Measurements from ENCODE around the gene CD58. TPM values are rescaled to one million over a fixed set of nuclear protein-coding genes. Genes with fewer than 3 reads are reported as not detected.
"Not testable (repeated sequence)": the region's sequence is repeated elsewhere in the genome, so short reads cannot be mapped to it uniquely, and the experiment has no call there.

The CD58 gene
- total RNA-seq, 1 donor from 2014 or later: 17.2 TPM

GRCh38 chr1:116593977-116594376 lies 23.2 kb upstream of the CD58 start:
- not testable (repeated sequence) for DNase-seq (ENCODE audit: extremely low read depth, low read depth, low spot score)

DNA sequence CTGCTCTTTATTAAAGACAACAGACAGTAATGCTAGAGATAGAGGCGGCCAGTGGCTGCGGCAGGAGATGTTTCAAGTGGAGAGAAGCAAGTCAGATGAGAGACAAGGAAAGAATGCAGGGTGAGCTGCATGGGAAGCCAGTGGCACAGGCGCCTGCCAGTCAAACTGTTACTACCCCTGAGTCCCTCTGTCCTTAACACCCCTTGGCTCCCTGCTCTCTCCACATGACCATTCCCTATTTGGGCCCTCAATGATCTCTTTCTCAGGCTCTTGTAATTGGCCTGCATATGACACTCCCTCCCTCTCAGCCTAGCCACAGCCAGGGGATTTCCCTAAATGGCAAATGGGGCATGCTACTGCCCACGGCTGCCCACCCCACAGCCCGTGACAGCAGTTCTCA lies 22.6 kb upstream of the CD58 start:
- DNase-seq (ENCODE audit: extremely low read depth, low read depth, low spot score): not testable (repeated sequence)

DNA sequence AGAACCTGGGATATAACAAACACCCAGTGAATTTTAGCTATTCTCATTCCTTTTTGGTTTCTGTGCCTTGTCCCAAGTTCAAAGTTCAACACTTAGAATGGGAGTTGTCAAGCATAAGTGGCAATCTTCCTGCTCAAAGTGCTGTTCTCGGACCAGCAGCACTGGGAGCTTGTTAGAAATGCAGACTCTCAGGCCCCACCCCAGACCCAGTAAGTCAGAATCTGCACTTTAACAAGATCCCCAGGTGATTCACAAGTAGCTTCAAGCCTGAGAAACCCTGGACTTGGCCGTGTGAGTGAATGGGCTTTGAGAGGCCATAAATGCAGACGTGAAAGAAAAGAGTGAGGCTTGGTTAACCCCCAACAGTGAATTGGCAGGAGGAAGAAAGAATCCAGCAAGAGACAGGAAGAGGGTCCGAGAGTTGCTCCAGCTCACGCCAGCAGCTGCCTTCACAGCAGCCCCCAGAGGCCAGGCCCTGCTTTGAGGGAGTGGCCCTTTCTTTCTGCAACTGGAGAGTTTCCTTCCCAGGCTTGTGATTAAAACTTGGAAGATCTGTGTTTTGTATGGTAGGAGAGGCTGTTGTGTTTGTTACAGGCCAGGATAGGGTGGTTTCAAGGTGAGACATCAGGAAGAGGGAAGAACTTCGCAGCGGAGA lies 21.3 kb upstream of the CD58 start:
- DNase-seq (ENCODE audit: extremely low read depth, low read depth, low spot score): not testable (repeated sequence)

DNA sequence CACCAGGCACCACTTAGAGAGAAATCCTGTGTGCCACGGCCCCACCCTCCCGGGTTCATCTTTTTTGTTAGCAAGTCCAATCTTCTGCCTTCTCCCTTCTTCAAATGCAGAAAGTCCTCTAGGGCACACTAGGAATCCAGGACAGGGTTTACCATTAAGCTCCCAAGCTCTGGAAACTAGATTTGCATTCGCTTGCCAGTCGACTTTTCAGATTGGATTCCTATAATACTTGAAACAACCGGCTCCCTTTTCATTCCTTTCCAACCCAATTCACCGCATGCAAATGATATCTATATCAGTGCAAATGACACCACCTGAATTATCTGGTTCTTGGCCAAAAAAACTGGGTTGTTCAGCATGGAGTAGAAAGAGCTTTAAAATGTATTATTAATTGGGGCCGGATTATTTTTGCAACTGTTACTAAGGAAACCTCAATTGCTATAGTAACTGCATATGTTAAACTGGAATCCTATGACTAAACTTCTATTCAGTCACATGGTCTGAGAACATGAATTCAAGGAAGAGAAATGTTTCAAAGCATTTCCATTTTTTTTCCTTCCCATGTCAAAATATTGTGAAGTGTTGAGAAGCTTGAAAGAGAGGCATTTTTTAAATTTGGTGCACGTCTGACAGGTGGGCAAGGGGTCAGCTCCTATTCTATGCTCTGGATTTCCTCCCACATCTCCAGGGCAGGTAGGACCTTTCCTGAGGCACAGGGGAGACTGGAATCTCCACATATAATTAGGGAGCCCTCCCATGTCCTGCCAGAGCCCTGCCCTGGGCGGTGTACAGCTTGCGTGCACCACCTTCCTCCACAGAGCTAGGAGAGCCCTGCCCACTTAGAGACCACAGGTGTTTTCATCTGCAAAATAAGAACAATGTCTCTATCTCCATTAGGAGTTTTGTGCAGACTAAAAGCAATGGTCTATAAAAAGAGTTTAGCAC lies 20.5 kb upstream of the CD58 start:
- not testable (repeated sequence) for DNase-seq (ENCODE audit: extremely low read depth, low read depth, low spot score)

DNA sequence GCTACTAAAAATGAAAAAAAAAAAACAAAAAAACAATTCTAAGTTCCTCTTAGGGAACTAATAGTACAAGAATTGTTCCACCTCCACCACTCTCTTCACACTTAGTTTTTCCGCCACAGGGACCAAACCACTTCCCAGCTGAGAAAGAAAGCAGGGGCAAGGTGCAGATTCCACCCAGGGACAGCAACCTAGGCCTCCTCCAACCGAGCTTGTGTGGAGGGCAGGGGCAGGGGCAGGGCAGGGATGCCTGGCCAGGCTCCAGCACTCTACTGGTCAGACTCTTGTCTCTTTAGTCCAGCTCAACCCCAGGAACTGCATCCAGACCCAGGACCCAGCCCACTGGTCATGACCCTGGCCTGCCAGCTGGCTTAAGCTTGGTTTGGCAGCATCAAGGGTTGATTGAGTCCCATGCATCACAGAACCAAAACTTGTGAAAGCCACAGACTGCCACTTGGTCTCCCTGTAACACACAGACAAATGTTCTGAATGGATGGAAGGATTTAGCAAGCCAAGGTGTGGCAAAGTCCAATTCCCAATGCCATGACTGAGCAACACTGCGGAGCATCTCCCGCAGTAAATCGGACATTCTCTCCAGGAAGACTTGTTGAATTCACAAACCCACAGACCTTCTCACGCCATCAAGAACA lies 19.7 kb upstream of the CD58 start:
- not testable (repeated sequence) for DNase-seq (ENCODE audit: extremely low read depth, low read depth, low spot score)

- not testable (repeated sequence) for DNase-seq (ENCODE audit: extremely low read depth, low read depth, low spot score)
Measured at GRCh38 chr1:116589101-116589735, 18.4 kb upstream of the CD58 start.

GRCh38 chr1:116587501-116588227 lies 16.8 kb upstream of the CD58 start:
- no peak for DNase-seq (ENCODE audit: extremely low read depth, low read depth, low spot score)

DNA sequence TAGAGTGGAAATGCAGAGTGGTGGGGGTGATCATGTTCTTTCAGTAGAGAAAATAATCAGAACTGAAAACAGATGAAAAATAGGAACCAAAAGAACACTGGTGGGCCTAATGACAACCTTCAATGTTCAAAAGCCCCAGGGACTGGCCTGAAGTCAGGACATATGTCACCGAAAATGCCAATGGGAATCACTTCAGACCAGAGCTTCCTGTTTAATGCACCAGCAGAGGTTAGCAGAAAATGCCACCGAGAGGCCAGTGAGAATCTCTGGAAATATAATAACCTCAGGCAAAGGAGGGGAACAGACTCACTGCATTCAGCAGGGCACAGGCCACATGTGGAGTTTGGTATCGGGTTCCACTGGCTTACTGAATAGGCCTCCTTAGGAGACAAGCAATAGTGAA lies 15.9 kb upstream of the CD58 start:
- no peak for DNase-seq (ENCODE audit: extremely low read depth, low read depth, low spot score)

GRCh38 chr1:116585886-116586285 lies 15.1 kb upstream of the CD58 start:
- no peak for DNase-seq (ENCODE audit: extremely low read depth, low read depth, low spot score)

GRCh38 chr1:116581323-116581885 lies 10.6 kb upstream of the CD58 start:
- no peak for DNase-seq (ENCODE audit: extremely low read depth, low read depth, low spot score)

DNA sequence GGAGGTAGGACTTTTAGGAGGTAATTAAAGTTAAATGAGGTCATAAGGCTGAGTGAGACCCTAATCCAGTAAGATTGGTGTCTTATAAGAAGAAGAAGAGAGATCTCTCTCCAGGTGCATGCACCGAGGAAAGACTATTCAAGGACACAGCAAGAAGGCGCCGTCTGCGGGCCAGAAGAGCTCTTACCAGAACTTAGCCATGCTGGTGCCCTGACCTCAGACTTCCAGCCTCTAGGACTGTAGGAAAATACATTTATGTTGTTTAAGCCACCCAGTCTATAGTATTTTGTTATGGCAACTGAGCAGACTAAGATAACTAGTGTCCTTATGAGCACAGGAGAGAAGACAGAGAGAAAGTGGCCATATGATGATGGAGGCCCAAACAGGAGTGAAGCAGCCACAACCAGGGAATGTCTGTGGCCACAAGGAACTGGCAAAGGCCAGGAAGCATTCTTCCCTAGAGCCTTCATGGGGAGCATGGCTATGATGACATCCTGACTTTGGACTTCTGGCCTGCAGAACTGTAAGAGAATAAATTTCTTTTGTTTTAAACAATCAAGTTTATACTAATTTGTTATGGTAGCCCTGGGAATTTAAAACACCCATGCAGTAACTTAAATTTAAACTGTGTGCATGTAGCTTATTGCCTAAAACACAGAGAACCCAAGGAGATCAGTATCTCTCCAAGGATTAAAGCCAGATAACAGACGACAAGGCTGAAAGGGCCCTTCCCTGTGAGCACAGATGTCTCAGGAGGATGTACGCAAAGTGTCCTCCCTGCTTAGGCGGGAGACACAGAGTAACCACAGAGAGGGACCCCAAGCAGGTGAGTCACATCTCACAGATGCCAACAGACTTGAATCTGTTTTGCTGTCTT lies 9.9 kb upstream of the CD58 start:
- no peak for DNase-seq (ENCODE audit: extremely low read depth, low read depth, low spot score)

- no peak for DNase-seq (ENCODE audit: extremely low read depth, low read depth, low spot score)
Measured at GRCh38 chr1:116579259-116579875, 8.5 kb upstream of the CD58 start.

- DNase-seq (ENCODE audit: extremely low read depth, low read depth, low spot score): no peak
Measured at GRCh38 chr1:116578581-116578980, 7.8 kb upstream of the CD58 start.

DNA sequence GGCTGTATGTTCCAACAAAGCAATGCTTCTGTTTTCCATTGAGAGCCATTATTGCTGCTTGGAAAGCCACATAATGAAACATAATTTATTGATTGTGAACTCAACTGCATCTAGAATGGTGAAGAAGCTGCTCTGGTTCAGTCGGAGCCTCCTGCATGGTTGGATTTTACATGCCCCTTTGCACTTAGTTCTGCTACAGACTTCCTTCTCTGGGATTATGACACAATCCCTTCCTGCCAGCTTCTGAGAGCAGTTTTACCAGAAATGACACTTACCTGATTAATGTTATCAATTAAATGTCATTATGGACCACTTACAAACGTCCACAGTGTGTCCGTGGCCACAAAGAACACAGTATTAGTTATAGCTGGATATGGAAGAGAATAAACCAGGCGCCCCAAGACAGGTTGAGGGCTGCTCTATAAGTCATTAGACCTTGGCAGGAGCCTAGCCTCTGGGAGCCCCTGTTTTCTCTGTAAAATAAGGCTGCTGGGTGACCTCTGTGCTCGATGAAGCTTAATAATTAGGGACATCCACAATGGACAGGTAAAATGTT lies 7.0 kb upstream of the CD58 start:
- no peak for DNase-seq (ENCODE audit: extremely low read depth, low read depth, low spot score)

- DNase-seq (ENCODE audit: extremely low read depth, low read depth, low spot score): no peak
Measured at GRCh38 chr1:116574581-116575291, 3.9 kb upstream of the CD58 start.

GRCh38 chr1:116573431-116574095 lies 2.7 kb upstream of the CD58 start:
- DNase-seq (ENCODE audit: extremely low read depth, low read depth, low spot score): no peak

GRCh38 chr1:116572771-116573430 lies 2.1 kb upstream of the CD58 start:
- no peak for DNase-seq (ENCODE audit: extremely low read depth, low read depth, low spot score)

Measured in glomerular endothelial cell (primary cell).